BE2C (cell line): ENCODE measurements around the gene RAB6B.
A peak's percentile ranks its signal among the peaks of the same experiment; 100 is the strongest.

Source experiments
- DNase-seq: peaks from one replicate; pipeline ENCODE4 v3.0.0-alpha.2; 2020
- H3K27me3 ChIP-seq: fragments of 250-450 bp; sonication (Bioruptor Pico); 2 replicates; pipeline ENCODE4 v1.5.1; 2020; ENCODE audit warnings: mild to moderate bottlenecking
- H3K36me3 ChIP-seq: fragments of 250-450 bp; sonication (Bioruptor Pico); 2 replicates; pipeline ENCODE4 v1.5.1; 2020; ENCODE audit warnings: mild to moderate bottlenecking
- H3K4me1 ChIP-seq: fragments of 250-450 bp; sonication (Bioruptor Pico); 2 replicates; pipeline ENCODE4 v1.5.1; 2020
- H3K4me3 ChIP-seq: 2 replicates; pipeline ENCODE4 v1.5.1; 2011; ENCODE audit warnings: low read depth, low read length
- H3K9me3 ChIP-seq: fragments of 250-450 bp; sonication (Bioruptor Pico); 2 replicates; pipeline ENCODE4 v1.5.1; 2020
- CTCF ChIP-seq: IDR thresholded peaks from 2 replicates; pipeline ENCODE4 v1.5.1; 2012; ENCODE audit warnings: mild to moderate bottlenecking, low read depth, low read length

RAB6B gene

GRCh38 chr3:133927540-133928066, 31.9 kb upstream of the RAB6B start:
- peak; percentile 77 for DNase-seq
- no peaks in the 10 kb centered on the region; the same call in 1 of the 2 replicates for H3K4me1 ChIP-seq
- peak; percentile 52 for TF ChIP-seq CTCF
- peaks cover 6% of the 10 kb centered on the region; the same call in 1 of the 2 replicates for H3K27me3 ChIP-seq
- no peaks in the 10 kb centered on the region; the same call in 1 of the 2 replicates for H3K9me3 ChIP-seq
- H3K4me3 ChIP-seq: peak overlapping the region; percentile 63
- no peaks in the 10 kb centered on the region for H3K36me3 ChIP-seq

GRCh38 chr3:133926736-133927539, 31.3 kb upstream of the RAB6B start:
- no peak for DNase-seq
- Histone ChIP-seq H3K27me3 (peaks cover 6% of the 10 kb centered on the region; the same call in 1 of the 2 replicates), H3K4me1 (no peaks in the 10 kb centered on the region; the same call in 1 of the 2 replicates), H3K9me3 (no peaks in the 10 kb centered on the region; the same call in 1 of the 2 replicates), H3K4me3 (peak overlapping the region; percentile 63), H3K36me3 (no peaks in the 10 kb centered on the region)
- peak; percentile 24 for TF ChIP-seq CTCF

GRCh38 chr3:133925960-133926735, 30.5 kb upstream of the RAB6B start:
- Histone ChIP-seq H3K27me3 (peaks cover 6% of the 10 kb centered on the region; the same call in 1 of the 2 replicates), H3K4me3 (no peak overlapping the region), H3K36me3 (no peaks in the 10 kb centered on the region), H3K9me3 (no peaks in the 10 kb centered on the region; the same call in 1 of the 2 replicates), H3K4me1 (no peaks in the 10 kb centered on the region; the same call in 1 of the 2 replicates)
- no peak for TF ChIP-seq CTCF
- DNase-seq: no peak

GRCh38 chr3:133924041-133924440, 28.4 kb upstream of the RAB6B start:
- peaks cover 9% of the 10 kb centered on the region; the same call in 1 of the 2 replicates for H3K27me3 ChIP-seq
- TF ChIP-seq CTCF: no peak
- H3K4me1 ChIP-seq: no peaks in the 10 kb centered on the region
- no peaks in the 10 kb centered on the region; the same call in 1 of the 2 replicates for H3K9me3 ChIP-seq
- H3K36me3 ChIP-seq: no peaks in the 10 kb centered on the region
- H3K4me3 ChIP-seq: no peak overlapping the region
- DNase-seq: no peak

- no peak for DNase-seq
- no peaks in the 10 kb centered on the region for H3K4me1 ChIP-seq
- peaks cover 3% of the 10 kb centered on the region; the same call in 1 of the 2 replicates for H3K27me3 ChIP-seq
- TF ChIP-seq CTCF: no peak
- H3K36me3 ChIP-seq: no peaks in the 10 kb centered on the region
- H3K4me3 ChIP-seq: no peak overlapping the region
- H3K9me3 ChIP-seq: no peaks in the 10 kb centered on the region
Measured at GRCh38 chr3:133921592-133921991, 25.9 kb upstream of the RAB6B start.
